ENCODE data around the gene TMEM132D. TPM values are rescaled to one million over a fixed set of nuclear protein-coding genes. Genes with fewer than 3 reads are reported as not detected.
"Not testable (repeated sequence)": the region's sequence is repeated elsewhere in the genome, so short reads cannot be mapped to it uniquely, and the experiment has no call there.

The TMEM132D gene
- not detected for total RNA-seq

GRCh38 chr12:129903956-129904829, at the start of gene TMEM132D:
TSS of gene TMEM132D (minus strand) at chr12:129904025.
- CTCF ChIA-PET: no interaction called here
- POLR2A ChIA-PET: no interaction called here

GRCh38 chr12:129949651-129950050, 45.8 kb upstream of the TMEM132D start:
- POLR2A ChIA-PET: no interaction called here
- CTCF ChIA-PET: no interaction called here

- POLR2A ChIA-PET: no interaction called here
- CTCF ChIA-PET: no interaction called here
Measured at GRCh38 chr12:129941618-129942017, 37.8 kb upstream of the TMEM132D start.

- ChIA-PET POLR2A (no interaction called here), CTCF (no interaction called here)
Measured at GRCh38 chr12:129938089-129938488, 34.3 kb upstream of the TMEM132D start.

- ChIA-PET POLR2A (no interaction called here), CTCF (no interaction called here)
Measured at GRCh38 chr12:129937426-129937825, 33.6 kb upstream of the TMEM132D start.

- ChIA-PET CTCF (no interaction called here), POLR2A (no interaction called here)
Measured at GRCh38 chr12:129928643-129929042, 24.8 kb upstream of the TMEM132D start.

GRCh38 chr12:129927316-129927900, 23.6 kb upstream of the TMEM132D start:
- ChIA-PET POLR2A (no interaction called here), CTCF (no interaction called here)

GRCh38 chr12:129911428-129912049, 7.7 kb upstream of the TMEM132D start:
- CTCF ChIA-PET: no interaction called here

GRCh38 chr12:129909051-129910020, 5.5 kb upstream of the TMEM132D start:
- POLR2A ChIA-PET: no interaction called here
- CTCF ChIA-PET: no interaction called here

More at GRCh38 chr12:129911428-129912049, 7.7 kb upstream of the TMEM132D start:
- POLR2A ChIA-PET: no interaction called here

- ChIA-PET CTCF (no interaction called here), POLR2A (no interaction called here)
Measured at GRCh38 chr12:129903092-129903945, 506 bp downstream of the TMEM132D start.

- CTCF ChIA-PET: no interaction called here
Measured at GRCh38 chr12:129902371-129903091, 1.3 kb downstream of the TMEM132D start.

GRCh38 chr12:129901254-129901653, 2.6 kb downstream of the TMEM132D start:
- POLR2A ChIA-PET: no interaction called here
- CTCF ChIA-PET: no interaction called here

More at GRCh38 chr12:129902371-129903091, 1.3 kb downstream of the TMEM132D start:
- POLR2A ChIA-PET: no interaction called here

GRCh38 chr12:129900306-129900705, 3.5 kb downstream of the TMEM132D start:
- CTCF ChIA-PET: no interaction called here
- POLR2A ChIA-PET: no interaction called here

GRCh38 chr12:129899045-129899444, 4.8 kb downstream of the TMEM132D start:
- CTCF ChIA-PET, POLR2A ChIA-PET: not testable (repeated sequence)

GRCh38 chr12:129893691-129894090, 10.1 kb downstream of the TMEM132D start:
- POLR2A ChIA-PET: no interaction called here
- CTCF ChIA-PET: no interaction called here

GRCh38 chr12:129887101-129887500, 16.7 kb downstream of the TMEM132D start:
- CTCF ChIA-PET: no interaction called here
- POLR2A ChIA-PET: no interaction called here

GRCh38 chr12:129886541-129886940, 17.3 kb downstream of the TMEM132D start:
- ChIA-PET POLR2A (no interaction called here), CTCF (no interaction called here)

GRCh38 chr12:129885287-129885686, 18.5 kb downstream of the TMEM132D start:
- ChIA-PET POLR2A (no interaction called here), CTCF (no interaction called here)

GRCh38 chr12:129877411-129877810, 26.4 kb downstream of the TMEM132D start:
- CTCF ChIA-PET: no interaction called here
- POLR2A ChIA-PET: no interaction called here

Data from activated CD8-positive, alpha-beta memory T cell treated with anti-CD3 and anti-CD28 coated beads for 36 hours (primary cell).